Measurements from ENCODE around the gene ZFAND2A.

ZFAND2A gene

DNA sequence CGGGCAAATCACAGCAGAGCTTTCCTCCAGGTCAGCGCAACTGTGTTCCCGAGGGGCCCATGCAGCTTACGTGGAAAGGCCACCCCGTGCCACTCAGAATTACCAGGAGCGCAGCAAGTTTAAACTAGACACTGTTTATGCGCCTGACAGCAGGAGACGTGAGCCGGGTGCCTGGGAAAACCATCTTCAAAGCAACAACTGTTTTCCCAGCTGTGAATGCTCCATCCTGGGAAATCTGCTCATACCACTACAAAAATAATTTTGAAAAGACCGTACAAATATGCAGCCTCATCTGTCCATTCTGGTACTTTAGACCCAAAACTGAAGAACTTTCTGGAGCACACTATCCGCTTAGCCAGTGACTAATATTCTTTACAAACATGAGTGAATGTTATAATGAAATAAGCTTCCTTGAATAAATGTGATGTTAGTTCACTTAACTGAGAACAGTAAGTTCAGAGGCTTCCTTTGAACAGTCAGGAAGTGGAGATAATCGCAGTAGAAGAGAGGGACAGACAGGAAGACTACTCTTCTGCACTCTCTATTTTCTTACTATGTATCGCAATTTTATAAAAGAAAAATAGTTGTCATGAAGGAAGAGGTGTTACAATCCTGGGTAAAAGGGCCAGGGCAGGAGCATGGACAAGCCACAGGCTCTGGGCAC, 55.3 kb downstream of the ZFAND2A start:
- DNase-seq = no peak

DNA sequence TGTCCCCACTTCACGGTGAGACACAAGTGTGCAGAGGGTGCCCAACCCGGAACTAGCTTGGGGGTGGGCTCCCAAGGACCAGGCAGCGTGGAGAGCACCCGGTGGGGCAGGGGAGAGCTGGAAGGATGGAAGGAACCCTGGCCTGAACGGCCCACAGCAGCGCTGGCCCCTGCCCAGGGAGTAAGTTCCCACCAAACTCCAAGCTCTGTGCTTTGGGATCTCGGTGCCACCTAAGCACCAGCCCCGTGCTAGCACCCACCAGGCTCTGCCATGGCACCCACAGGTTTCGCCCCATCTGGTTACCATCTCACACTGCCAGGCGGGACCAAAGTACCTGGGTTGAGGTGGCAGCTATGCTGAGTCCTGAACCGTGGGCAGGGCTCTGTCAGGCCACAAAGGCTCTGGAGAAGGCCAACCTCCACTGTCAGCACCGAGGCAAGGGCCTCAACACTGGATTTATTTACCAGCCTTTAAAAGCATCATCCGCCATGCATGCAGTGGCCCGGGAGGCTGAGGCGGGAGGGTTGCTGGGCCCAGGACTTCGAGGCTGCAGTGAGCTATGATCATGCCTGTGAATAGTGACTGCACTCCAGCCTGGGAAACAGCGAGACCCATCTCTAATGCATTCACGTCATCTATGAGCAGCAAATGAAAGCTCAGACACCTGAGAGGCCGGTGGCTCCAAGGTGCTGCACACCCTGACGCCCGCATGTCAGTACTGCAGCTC, 56.0 kb downstream of the ZFAND2A start:
- DNase-seq = no peak

DNA sequence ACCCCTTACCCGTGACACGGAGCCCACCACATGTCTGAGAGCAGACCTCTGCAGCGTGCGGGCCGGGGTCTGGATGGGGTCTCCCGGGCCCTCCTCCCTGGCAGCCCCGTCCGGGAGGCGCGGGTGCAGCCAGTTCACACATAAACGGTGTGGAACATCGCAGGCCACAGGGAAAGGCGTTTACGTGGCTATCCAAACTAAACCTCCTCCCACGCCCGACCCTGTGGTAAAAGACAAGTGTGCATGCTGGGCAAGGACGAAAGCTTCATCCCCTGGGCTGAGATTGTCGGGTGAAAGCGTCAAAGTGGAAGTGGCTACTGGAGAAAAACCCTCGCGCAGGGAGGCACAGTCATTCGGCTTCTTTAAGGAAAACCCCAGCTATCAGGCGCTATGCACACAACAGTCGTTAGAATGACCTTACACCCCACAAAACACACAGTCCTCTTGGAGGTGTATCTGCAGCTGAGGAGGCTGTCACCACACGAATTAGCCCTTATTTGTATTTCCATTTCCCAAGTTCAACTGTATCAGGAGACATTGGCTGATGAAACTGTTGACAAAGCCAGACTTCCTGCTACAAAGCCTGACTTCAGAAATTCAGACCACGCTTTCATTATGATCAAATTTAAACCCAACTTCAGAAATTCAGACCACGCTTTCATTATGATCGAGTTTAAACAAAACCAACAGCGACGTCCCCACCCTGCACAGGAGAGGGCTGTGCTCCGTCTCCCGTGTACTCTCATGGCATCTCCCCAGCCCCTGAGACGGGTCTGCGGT, 56.8 kb downstream of the ZFAND2A start:
- no peak for DNase-seq

All from stimulated activated CD4-positive, alpha-beta T cell treated with anti-CD3 and anti-CD28 coated beads, Interleukin-12 subunit alpha, Interleukin-12 subunit beta, amount 100 ng/mL, for 4 hours (primary cell).